HepG2 (cell line): ENCODE measurements around the gene PRDM7.

Experiments
- CTCF ChIP-seq: sonication (generic); formaldehyde crosslinking; IDR thresholded peaks from 2 replicates; pipeline ENCODE4 v1.5.0; 2020; ENCODE audit warnings: mild to moderate bottlenecking, missing genetic modification reagents, moderate library complexity
- DNMT1 ChIP-seq: sonication (generic); formaldehyde crosslinking; IDR thresholded peaks from 2 replicates; pipeline ENCODE4 v1.5.1; 2020; ENCODE audit warnings: mild to moderate bottlenecking, missing genetic modification reagents
- EED ChIP-seq: sonication (generic); formaldehyde crosslinking; IDR thresholded peaks from 2 replicates; pipeline ENCODE4 v1.5.0; 2020; ENCODE audit warnings: mild to moderate bottlenecking, missing genetic modification reagents
- POLR2AphosphoS5 ChIP-seq: IDR thresholded peaks from 2 replicates; pipeline ENCODE4 v1.6.1; 2012; ENCODE audit warnings: low read depth, low read length
- XBP1 ChIP-seq: sonication (generic); formaldehyde crosslinking; IDR thresholded peaks from 2 replicates; pipeline ENCODE4 v1.5.0; 2020; ENCODE audit warnings: missing genetic modification reagents

- TF ChIP-seq EED (CRISPR knock-in tag) (no peak), XBP1 (CRISPR knock-in tag) (no peak), DNMT1 (CRISPR knock-in tag) (no peak), CTCF (CRISPR knock-in tag) (no peak), POLR2AphosphoS5 (no peak)
These were observed 58.9 kb downstream of the PRDM7 start for GRCh38 chr16:90018297-90018651.
